ENCODE results near the gene MUC6. TPM values are rescaled to one million over a fixed set of nuclear protein-coding genes. Genes with fewer than 3 reads are reported as not detected.

The MUC6 gene
- total RNA-seq, 1 donor from 2014 or later: not detected

- TF ChIP-seq, protein P1, sequence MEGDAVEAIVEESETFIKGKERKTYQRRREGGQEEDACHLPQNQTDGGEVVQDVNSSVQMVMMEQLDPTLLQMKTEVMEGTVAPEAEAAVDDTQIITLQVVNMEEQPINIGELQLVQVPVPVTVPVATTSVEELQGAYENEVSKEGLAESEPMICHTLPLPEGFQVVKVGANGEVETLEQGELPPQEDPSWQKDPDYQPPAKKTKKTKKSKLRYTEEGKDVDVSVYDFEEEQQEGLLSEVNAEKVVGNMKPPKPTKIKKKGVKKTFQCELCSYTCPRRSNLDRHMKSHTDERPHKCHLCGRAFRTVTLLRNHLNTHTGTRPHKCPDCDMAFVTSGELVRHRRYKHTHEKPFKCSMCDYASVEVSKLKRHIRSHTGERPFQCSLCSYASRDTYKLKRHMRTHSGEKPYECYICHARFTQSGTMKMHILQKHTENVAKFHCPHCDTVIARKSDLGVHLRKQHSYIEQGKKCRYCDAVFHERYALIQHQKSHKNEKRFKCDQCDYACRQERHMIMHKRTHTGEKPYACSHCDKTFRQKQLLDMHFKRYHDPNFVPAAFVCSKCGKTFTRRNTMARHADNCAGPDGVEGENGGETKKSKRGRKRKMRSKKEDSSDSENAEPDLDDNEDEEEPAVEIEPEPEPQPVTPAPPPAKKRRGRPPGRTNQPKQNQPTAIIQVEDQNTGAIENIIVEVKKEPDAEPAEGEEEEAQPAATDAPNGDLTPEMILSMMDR (conservative IDR thresholded peaks at IDR 0.05): no peak
- no peaks in the 10 kb centered on the region for H3K27me3 Mint-ChIP-seq (ENCODE audit: low read depth)
Observed at GRCh38 chr11:1038361-1038760, 1.8 kb upstream of the MUC6 start.

DNA sequence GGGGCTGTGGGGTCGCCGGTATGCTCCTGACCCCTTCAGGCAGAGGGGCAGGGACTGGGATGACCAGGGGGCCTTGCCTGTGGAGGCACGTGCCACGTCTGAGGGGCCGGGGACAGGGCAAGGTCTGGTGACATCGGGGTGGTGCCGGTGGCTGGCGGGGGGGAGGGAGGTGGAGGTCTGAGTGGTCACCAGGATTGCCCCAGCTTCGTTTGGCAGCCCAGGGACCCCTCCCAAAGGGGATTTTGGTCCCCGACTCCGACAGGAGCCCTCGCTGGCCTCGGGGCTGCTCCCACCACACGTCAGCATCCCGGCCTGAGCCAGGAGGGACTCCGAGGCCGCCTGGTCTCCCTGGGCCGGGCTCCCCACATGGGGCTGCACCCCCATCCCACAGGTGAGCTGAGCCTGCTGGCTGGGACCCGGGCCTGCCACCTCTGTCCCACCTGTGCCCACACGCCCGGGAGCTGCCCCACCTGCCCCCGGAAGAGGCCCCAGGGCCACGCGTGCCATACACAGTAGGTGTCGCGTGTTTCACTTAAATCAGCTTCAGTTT is 1.1 kb upstream of the MUC6 start:
- no peaks in the 10 kb centered on the region for H3K4me1 Mint-ChIP-seq
- H3K27ac Mint-ChIP-seq (ENCODE audit: unreplicated experiment): no peak overlapping the region
- H3K36me3 Mint-ChIP-seq (ENCODE audit: low read depth): no peaks in the 10 kb centered on the region
- H3K27me3 Mint-ChIP-seq (ENCODE audit: low read depth): no peaks in the 10 kb centered on the region
- no peak for DNase-seq (ENCODE audit: low read depth, low spot score)
- TF ChIP-seq, protein P1 (conservative IDR thresholded peaks at IDR 0.05): no peak
- H3K9me3 Mint-ChIP-seq: no peaks in the 10 kb centered on the region
- no peak overlapping the region for H3K4me3 Mint-ChIP-seq

More at GRCh38 chr11:1038361-1038760, 1.8 kb upstream of the MUC6 start:
- H3K36me3 Mint-ChIP-seq (ENCODE audit: low read depth): no peaks in the 10 kb centered on the region
- no peaks in the 10 kb centered on the region for H3K4me1 Mint-ChIP-seq
- H3K9me3 Mint-ChIP-seq: no peaks in the 10 kb centered on the region
- H3K27ac Mint-ChIP-seq (ENCODE audit: unreplicated experiment): no peak overlapping the region
- DNase-seq (ENCODE audit: low read depth, low spot score): no peak
- H3K4me3 Mint-ChIP-seq: no peak overlapping the region

DNA sequence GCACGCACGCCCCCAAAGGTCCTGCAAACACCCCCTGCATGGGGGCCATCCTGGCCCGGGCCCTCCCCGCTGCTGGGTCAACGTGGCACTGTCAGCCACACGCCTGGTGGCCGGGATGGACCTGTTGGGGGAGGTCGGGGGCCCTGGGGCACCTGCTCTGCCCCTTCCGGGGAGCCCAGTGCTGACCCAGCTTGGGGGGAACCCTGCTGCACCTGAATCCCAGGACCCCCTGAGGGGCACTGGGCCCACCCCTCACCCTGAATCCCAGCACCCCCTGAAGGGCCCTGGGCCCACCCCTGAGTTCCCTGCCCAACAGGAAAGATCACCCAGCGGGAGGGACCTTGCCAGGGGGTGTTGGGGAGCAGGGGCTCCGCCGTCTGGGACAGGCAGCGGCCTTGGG is 413 bp upstream of the MUC6 start:
- Mint-ChIP-seq H3K27ac (ENCODE audit: unreplicated experiment) (no peak overlapping the region), H3K27me3 (ENCODE audit: low read depth) (no peaks in the 10 kb centered on the region), H3K4me1 (no peaks in the 10 kb centered on the region), H3K9me3 (no peaks in the 10 kb centered on the region), H3K4me3 (no peak overlapping the region), H3K36me3 (ENCODE audit: low read depth) (no peaks in the 10 kb centered on the region)
- no peak for DNase-seq (ENCODE audit: low read depth, low spot score)
- TF ChIP-seq, protein P1 (conservative IDR thresholded peaks at IDR 0.05): no peak

- TF ChIP-seq, protein P1 (conservative IDR thresholded peaks at IDR 0.05): no peak
- Mint-ChIP-seq H3K27ac (ENCODE audit: unreplicated experiment) (no peak overlapping the region), H3K4me3 (no peak overlapping the region), H3K9me3 (no peaks in the 10 kb centered on the region), H3K36me3 (ENCODE audit: low read depth) (no peaks in the 10 kb centered on the region), H3K4me1 (no peaks in the 10 kb centered on the region), H3K27me3 (ENCODE audit: low read depth) (no peaks in the 10 kb centered on the region)
- no peak for DNase-seq (ENCODE audit: low read depth, low spot score)
Observed at GRCh38 chr11:1035577-1036283, 788 bp downstream of the MUC6 start.

- H3K4me3 Mint-ChIP-seq: no peak overlapping the region
- no peaks in the 10 kb centered on the region for H3K36me3 Mint-ChIP-seq (ENCODE audit: low read depth)
- no peak overlapping the region for H3K27ac Mint-ChIP-seq (ENCODE audit: unreplicated experiment)
- H3K27me3 Mint-ChIP-seq (ENCODE audit: low read depth): no peaks in the 10 kb centered on the region
- TF ChIP-seq, protein P1 (conservative IDR thresholded peaks at IDR 0.05): no peak
- DNase-seq (ENCODE audit: low read depth, low spot score): no peak
- H3K9me3 Mint-ChIP-seq: no peaks in the 10 kb centered on the region
- no peaks in the 10 kb centered on the region for H3K4me1 Mint-ChIP-seq
Observed at GRCh38 chr11:1034456-1035295, 1.8 kb downstream of the MUC6 start.

Data from neural crest cell (in vitro differentiated cells).